Stimulated activated naive CD8-positive, alpha-beta T cell treated with anti-CD3 and anti-CD28 coated beads, Interleukin-15, Interleukin-2, amounts not matched to agents 100 ng/mL and 50 ng/mL, for 24 hours (primary cell): ENCODE data around the gene RC3H2.
"Not testable (repeated sequence)": the region's sequence is repeated elsewhere in the genome, so short reads cannot be mapped to it uniquely, and the experiment has no call there.

ENCODE experiments used
- H3K27ac Mint-ChIP-seq: one replicate; pipeline ENCODE4 v1.8.0; 2021; ENCODE audit warnings: mild to moderate bottlenecking, mixed read lengths
- H3K27me3 Mint-ChIP-seq: one replicate; pipeline ENCODE4 v1.8.0; 2021; ENCODE audit warnings: mixed read lengths
- H3K36me3 Mint-ChIP-seq: one replicate; pipeline ENCODE4 v1.8.0; 2021; ENCODE audit warnings: low read depth, mixed read lengths
- H3K4me1 Mint-ChIP-seq: one replicate; pipeline ENCODE4 v1.8.0; 2021; ENCODE audit warnings: low read depth, mixed read lengths
- H3K4me3 Mint-ChIP-seq: one replicate; pipeline ENCODE4 v1.8.0; 2021; ENCODE audit warnings: mild to moderate bottlenecking, mixed read lengths
- H3K9me3 Mint-ChIP-seq: one replicate; pipeline ENCODE4 v1.8.0; 2021; ENCODE audit warnings: mixed read lengths

The RC3H2 gene

GRCh38 chr9:122883125-122883524 lies 22.0 kb downstream of the RC3H2 start:
- no peaks in the 10 kb centered on the region for H3K4me1 Mint-ChIP-seq
- H3K36me3 Mint-ChIP-seq: peaks cover 44% of the 10 kb centered on the region
- no peak overlapping the region for H3K27ac Mint-ChIP-seq

GRCh38 chr9:122879443-122879842 lies 25.7 kb downstream of the RC3H2 start:
- Mint-ChIP-seq H3K4me3 (no peak overlapping the region), H3K27me3 (no peaks in the 10 kb centered on the region), H3K36me3 (peaks cover 59% of the 10 kb centered on the region), H3K27ac (no peak overlapping the region), H3K4me1 (peaks cover 12% of the 10 kb centered on the region), H3K9me3 (no peaks in the 10 kb centered on the region)

More at GRCh38 chr9:122883125-122883524, 22.0 kb downstream of the RC3H2 start:
- no peaks in the 10 kb centered on the region for H3K27me3 Mint-ChIP-seq
- no peak overlapping the region for H3K4me3 Mint-ChIP-seq
- H3K9me3 Mint-ChIP-seq: no peaks in the 10 kb centered on the region

- H3K27ac Mint-ChIP-seq: peak overlapping the region; percentile 62
- peaks cover 12% of the 10 kb centered on the region for H3K4me1 Mint-ChIP-seq
- H3K9me3 Mint-ChIP-seq: no peaks in the 10 kb centered on the region
- peaks cover 62% of the 10 kb centered on the region for H3K36me3 Mint-ChIP-seq
- no peaks in the 10 kb centered on the region for H3K27me3 Mint-ChIP-seq
- no peak overlapping the region for H3K4me3 Mint-ChIP-seq
Measured at GRCh38 chr9:122875523-122875922, 29.6 kb downstream of the RC3H2 start.

- not testable (repeated sequence) for H3K27me3 Mint-ChIP-seq, H3K27ac Mint-ChIP-seq, H3K4me3 Mint-ChIP-seq, H3K4me1 Mint-ChIP-seq, H3K9me3 Mint-ChIP-seq
- peaks cover 51% of the 10 kb centered on the region for H3K36me3 Mint-ChIP-seq
Measured at GRCh38 chr9:122867276-122867675, 37.9 kb downstream of the RC3H2 start.

- H3K9me3 Mint-ChIP-seq: no peaks in the 10 kb centered on the region
- H3K27ac Mint-ChIP-seq: no peak overlapping the region
- no peaks in the 10 kb centered on the region for H3K27me3 Mint-ChIP-seq
- H3K36me3 Mint-ChIP-seq: peaks cover 49% of the 10 kb centered on the region
- no peak overlapping the region for H3K4me3 Mint-ChIP-seq
- no peaks in the 10 kb centered on the region for H3K4me1 Mint-ChIP-seq
Measured at GRCh38 chr9:122866079-122866478, 39.1 kb downstream of the RC3H2 start.

- Mint-ChIP-seq H3K36me3 (peaks cover 42% of the 10 kb centered on the region), H3K4me1 (no peaks in the 10 kb centered on the region), H3K9me3 (no peaks in the 10 kb centered on the region), H3K4me3 (no peak overlapping the region), H3K27me3 (no peaks in the 10 kb centered on the region), H3K27ac (no peak overlapping the region)
Measured at GRCh38 chr9:122865300-122865699, 39.9 kb downstream of the RC3H2 start.

- peak overlapping the region; percentile 37 for H3K27ac Mint-ChIP-seq
Measured at GRCh38 chr9:122863407-122863806, 41.8 kb downstream of the RC3H2 start.

GRCh38 chr9:122860319-122861142 lies 44.6 kb downstream of the RC3H2 start:
- Mint-ChIP-seq H3K27ac (no peak overlapping the region), H3K36me3 (peaks cover 62% of the 10 kb centered on the region), H3K9me3 (no peaks in the 10 kb centered on the region), H3K4me1 (peaks cover 3% of the 10 kb centered on the region), H3K4me3 (no peak overlapping the region), H3K27me3 (no peaks in the 10 kb centered on the region)

More at GRCh38 chr9:122863407-122863806, 41.8 kb downstream of the RC3H2 start:
- H3K9me3 Mint-ChIP-seq: no peaks in the 10 kb centered on the region
- H3K4me3 Mint-ChIP-seq: no peak overlapping the region
- H3K27me3 Mint-ChIP-seq: no peaks in the 10 kb centered on the region
- peaks cover 44% of the 10 kb centered on the region for H3K36me3 Mint-ChIP-seq
- peaks cover 3% of the 10 kb centered on the region for H3K4me1 Mint-ChIP-seq

GRCh38 chr9:122857815-122858214 lies 47.3 kb downstream of the RC3H2 start:
- Mint-ChIP-seq H3K27me3 (no peaks in the 10 kb centered on the region), H3K27ac (peak overlapping the region; percentile 49), H3K9me3 (no peaks in the 10 kb centered on the region), H3K4me1 (peaks cover 3% of the 10 kb centered on the region), H3K36me3 (peaks cover 62% of the 10 kb centered on the region), H3K4me3 (no peak overlapping the region)

GRCh38 chr9:122852085-122852786 lies 52.9 kb downstream of the RC3H2 start:
- H3K9me3 Mint-ChIP-seq, H3K27ac Mint-ChIP-seq, H3K4me3 Mint-ChIP-seq, H3K27me3 Mint-ChIP-seq: not testable (repeated sequence)
- Mint-ChIP-seq H3K4me1 (peaks cover 21% of the 10 kb centered on the region), H3K36me3 (peaks cover 64% of the 10 kb centered on the region)

GRCh38 chr9:122848256-122848943 lies 56.8 kb downstream of the RC3H2 start:
- Mint-ChIP-seq H3K27ac (no peak overlapping the region), H3K4me3 (no peak overlapping the region), H3K36me3 (peaks cover 44% of the 10 kb centered on the region), H3K27me3 (no peaks in the 10 kb centered on the region), H3K4me1 (peaks cover 36% of the 10 kb centered on the region), H3K9me3 (no peaks in the 10 kb centered on the region)

- Mint-ChIP-seq H3K27me3 (no peaks in the 10 kb centered on the region), H3K4me3 (peak overlapping the region; percentile 30), H3K9me3 (no peaks in the 10 kb centered on the region), H3K27ac (peak overlapping the region; percentile 71), H3K4me1 (peaks cover 36% of the 10 kb centered on the region), H3K36me3 (peaks cover 42% of the 10 kb centered on the region)
Measured at GRCh38 chr9:122846371-122846940, 58.7 kb downstream of the RC3H2 start.

GRCh38 chr9:122845116-122845515 lies 60.0 kb downstream of the RC3H2 start:
- Mint-ChIP-seq H3K36me3 (peaks cover 33% of the 10 kb centered on the region), H3K27ac (no peak overlapping the region), H3K4me3 (no peak overlapping the region), H3K4me1 (peaks cover 36% of the 10 kb centered on the region), H3K9me3 (no peaks in the 10 kb centered on the region), H3K27me3 (no peaks in the 10 kb centered on the region)

- Mint-ChIP-seq H3K27me3 (no peaks in the 10 kb centered on the region), H3K4me1 (peaks cover 31% of the 10 kb centered on the region), H3K27ac (no peak overlapping the region), H3K4me3 (no peak overlapping the region), H3K9me3 (no peaks in the 10 kb centered on the region), H3K36me3 (peaks cover 27% of the 10 kb centered on the region)
Measured at GRCh38 chr9:122844137-122844536, 61.0 kb downstream of the RC3H2 start.

- no peak overlapping the region for H3K27ac Mint-ChIP-seq
- no peaks in the 10 kb centered on the region for H3K27me3 Mint-ChIP-seq
- no peak overlapping the region for H3K4me3 Mint-ChIP-seq
- peaks cover 11% of the 10 kb centered on the region for H3K36me3 Mint-ChIP-seq
- H3K4me1 Mint-ChIP-seq: peaks cover 10% of the 10 kb centered on the region
- H3K9me3 Mint-ChIP-seq: no peaks in the 10 kb centered on the region
Measured at GRCh38 chr9:122841501-122841900, 63.7 kb downstream of the RC3H2 start.
